Left ventricle myocardium inferior (tissue), 1 donor: ENCODE measurements around the gene TANK. TPM values are rescaled to one million over a fixed set of nuclear protein-coding genes. Genes with fewer than 3 reads are reported as not detected.

Experiments used
- DNase-seq: peaks from one replicate; pipeline ENCODE4 v3.0.0-alpha.2; 2020
- H3K27ac ChIP-seq: fragments of 200-600 bp; replicated peaks from 2 replicates; pipeline ENCODE4 v1.8.0; 2021
- H3K27me3 ChIP-seq: fragments of 200-600 bp; 2 replicates; pipeline ENCODE4 v1.8.0; 2021; ENCODE audit warnings: low read depth
- H3K36me3 ChIP-seq: fragments of 200-600 bp; 2 replicates; pipeline ENCODE4 v1.8.0; 2021
- H3K4me1 ChIP-seq: fragments of 200-600 bp; 2 replicates; pipeline ENCODE4 v1.8.0; 2021
- H3K4me3 ChIP-seq: fragments of 200-600 bp; 2 replicates; pipeline ENCODE4 v1.8.0; 2021; ENCODE audit warnings: mild to moderate bottlenecking, moderate library complexity
- H3K9me3 ChIP-seq: fragments of 200-600 bp; replicated peaks from 2 replicates; pipeline ENCODE4 v1.8.0; 2021
- CTCF ChIP-seq: fragments of 200-600 bp; IDR thresholded peaks from 2 replicates; pipeline ENCODE4 v1.8.0; 2021; ENCODE audit warnings: antibody characterized with exemption, mild to moderate bottlenecking, borderline replicate concordance
- intact Hi-C: fragments of 100-400 bp; cut with micrococcal nuclease; formaldehyde crosslinking; loops from one replicate; pipeline ENCODE4 v1.11.0; 2022
- total RNA-seq: library from RNA; stranded (reverse); fragmentation: NEBNext Ultra II Directional; extraction: Animal tissue kit (Norgen Biotek cat#: 25700); gene quantifications from one replicate; pipeline ENCODE4 v1.2.1, GENCODE V29; 2021
- donor health status: DM: no; HTN: yes; CAD: no; lungs with severe emphysema.

Gene TANK
- total RNA-seq, 1 donor from 2014 or later, result 27.8 TPM

DNA sequence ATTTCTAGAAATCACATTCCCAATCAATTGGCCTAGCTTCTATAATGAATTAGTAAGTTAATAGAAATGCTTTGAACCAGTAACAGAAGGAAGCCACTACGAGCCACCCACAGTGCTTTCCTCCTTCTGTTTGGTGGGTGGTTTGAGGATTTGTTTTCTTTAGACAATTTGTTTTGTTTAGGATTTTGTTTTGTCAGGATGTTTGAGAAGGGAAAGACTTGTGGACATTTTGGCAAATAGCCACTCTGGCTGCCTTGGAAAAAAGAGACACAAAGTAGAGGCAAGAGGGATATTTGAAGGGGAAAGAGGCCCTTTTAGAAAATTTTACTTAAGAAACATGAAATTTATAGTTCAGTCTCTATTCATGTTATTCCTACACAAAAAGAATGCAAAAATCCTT, 47.7 kb downstream of the TANK start:
- intact Hi-C loops, result no loop called here
- Histone ChIP-seq H3K36me3 (peaks cover 49% of the 10 kb centered on the region), H3K27me3 (no peaks in the 10 kb centered on the region), H3K9me3 (no peaks in the 10 kb centered on the region), H3K4me3 (no peak overlapping the region), H3K4me1 (peaks cover 18% of the 10 kb centered on the region), H3K27ac (no peak overlapping the region)
- DNase-seq, result no peak
- TF ChIP-seq CTCF, result no peak

- peaks cover 51% of the 10 kb centered on the region for H3K36me3 ChIP-seq
- intact Hi-C loops, result no loop called here
Observed at GRCh38 chr2:161208527-161209139, 48.4 kb downstream of the TANK start.

DNA sequence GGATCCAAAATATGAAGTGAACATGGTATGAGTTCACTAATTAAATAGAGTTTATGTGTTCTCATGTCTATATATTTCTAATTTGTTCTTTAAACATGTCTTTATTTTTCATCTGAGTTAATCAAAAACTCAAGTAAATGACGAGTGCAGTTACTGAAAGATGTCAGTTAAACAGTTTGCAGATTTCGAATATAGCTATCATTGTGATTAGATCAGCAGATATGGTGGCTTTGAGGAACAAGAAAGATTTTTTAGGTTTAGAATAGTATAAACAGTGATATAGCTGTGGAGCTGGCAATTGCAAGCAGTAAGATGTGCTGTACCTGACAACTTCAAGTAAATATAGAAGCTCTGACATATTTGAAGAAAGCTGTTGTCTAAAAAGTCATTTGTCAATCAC, 49.7 kb downstream of the TANK start:
- intact Hi-C loops, result no loop called here
- Histone ChIP-seq H3K9me3 (peaks cover 8% of the 10 kb centered on the region), H3K36me3 (peaks cover 50% of the 10 kb centered on the region), H3K27ac (no peak overlapping the region), H3K27me3 (no peaks in the 10 kb centered on the region), H3K4me1 (peaks cover 18% of the 10 kb centered on the region), H3K4me3 (no peak overlapping the region)
- DNase-seq, result no peak
- TF ChIP-seq CTCF, result no peak

More at GRCh38 chr2:161208527-161209139, 48.4 kb downstream of the TANK start:
- no peak overlapping the region for H3K27ac ChIP-seq
- no peak for DNase-seq
- H3K27me3 ChIP-seq, result no peaks in the 10 kb centered on the region
- peaks cover 18% of the 10 kb centered on the region for H3K4me1 ChIP-seq
- TF ChIP-seq CTCF, result no peak
- H3K9me3 ChIP-seq, result no peaks in the 10 kb centered on the region
- H3K4me3 ChIP-seq, result no peak overlapping the region

- peaks cover 35% of the 10 kb centered on the region for H3K36me3 ChIP-seq
- H3K27me3 ChIP-seq, result no peaks in the 10 kb centered on the region
Observed at GRCh38 chr2:161217597-161218185, 57.5 kb downstream of the TANK start.

GRCh38 chr2:161219211-161219610, 59.0 kb downstream of the TANK start:
- Histone ChIP-seq H3K4me3 (no peak overlapping the region), H3K4me1 (peaks cover 8% of the 10 kb centered on the region), H3K27ac (no peak overlapping the region), H3K36me3 (peaks cover 24% of the 10 kb centered on the region), H3K27me3 (no peaks in the 10 kb centered on the region), H3K9me3 (peaks cover 7% of the 10 kb centered on the region)
- TF ChIP-seq CTCF, result no peak
- intact Hi-C loops, result no loop called here
- DNase-seq, result no peak

More at GRCh38 chr2:161217597-161218185, 57.5 kb downstream of the TANK start:
- no peak for DNase-seq
- Histone ChIP-seq H3K4me1 (peaks cover 8% of the 10 kb centered on the region), H3K4me3 (no peak overlapping the region), H3K9me3 (peaks cover 8% of the 10 kb centered on the region), H3K27ac (no peak overlapping the region)
- intact Hi-C loops, result no loop called here
- no peak for TF ChIP-seq CTCF
